ENCODE results near the gene FAM222B.

DNA sequence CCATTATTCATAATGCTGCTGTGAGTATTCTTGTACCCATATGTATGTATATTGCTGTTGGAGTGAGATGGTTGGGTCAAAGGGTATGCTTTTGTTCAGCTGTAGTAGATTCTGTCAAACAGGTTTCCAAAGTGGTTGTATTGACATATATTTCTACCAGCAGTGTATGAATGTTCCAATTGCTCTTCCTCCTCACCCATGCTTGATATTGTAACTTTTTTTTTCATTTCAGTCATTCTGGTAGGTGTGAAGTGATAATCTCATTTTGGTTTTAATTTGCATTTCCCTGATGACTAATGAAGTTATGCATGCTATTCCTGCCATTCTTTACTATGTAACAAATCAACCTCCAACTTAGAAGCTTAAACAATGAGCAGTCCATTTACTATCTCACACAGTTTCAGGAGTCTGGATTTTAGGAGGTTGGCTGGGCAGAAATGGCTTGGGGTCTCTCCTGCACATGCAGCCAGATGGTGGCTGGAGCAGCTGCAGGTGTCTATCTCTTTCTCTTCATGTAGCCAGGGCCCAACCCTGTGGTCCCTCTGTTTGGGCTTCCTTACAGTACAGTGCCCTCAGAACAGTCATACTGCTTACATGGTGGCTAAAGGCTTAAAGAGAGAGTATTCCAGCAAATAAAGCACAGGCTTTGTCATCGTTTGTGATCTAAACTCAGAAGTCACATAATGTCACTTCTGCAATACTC is 33.4 kb upstream of the FAM222B start:
- TF ChIP-seq, protein P1, sequence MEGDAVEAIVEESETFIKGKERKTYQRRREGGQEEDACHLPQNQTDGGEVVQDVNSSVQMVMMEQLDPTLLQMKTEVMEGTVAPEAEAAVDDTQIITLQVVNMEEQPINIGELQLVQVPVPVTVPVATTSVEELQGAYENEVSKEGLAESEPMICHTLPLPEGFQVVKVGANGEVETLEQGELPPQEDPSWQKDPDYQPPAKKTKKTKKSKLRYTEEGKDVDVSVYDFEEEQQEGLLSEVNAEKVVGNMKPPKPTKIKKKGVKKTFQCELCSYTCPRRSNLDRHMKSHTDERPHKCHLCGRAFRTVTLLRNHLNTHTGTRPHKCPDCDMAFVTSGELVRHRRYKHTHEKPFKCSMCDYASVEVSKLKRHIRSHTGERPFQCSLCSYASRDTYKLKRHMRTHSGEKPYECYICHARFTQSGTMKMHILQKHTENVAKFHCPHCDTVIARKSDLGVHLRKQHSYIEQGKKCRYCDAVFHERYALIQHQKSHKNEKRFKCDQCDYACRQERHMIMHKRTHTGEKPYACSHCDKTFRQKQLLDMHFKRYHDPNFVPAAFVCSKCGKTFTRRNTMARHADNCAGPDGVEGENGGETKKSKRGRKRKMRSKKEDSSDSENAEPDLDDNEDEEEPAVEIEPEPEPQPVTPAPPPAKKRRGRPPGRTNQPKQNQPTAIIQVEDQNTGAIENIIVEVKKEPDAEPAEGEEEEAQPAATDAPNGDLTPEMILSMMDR (conservative IDR thresholded peaks at IDR 0.05 in 1 of 2, IDR thresholded peaks at IDR 0.05 in 1 of 2; ENCODE audit: extremely low read depth in 1 of 2, insufficient read depth in 1 of 2, low read depth in 1 of 2, low read length in 2 of 2): no peak
- TF ChIP-seq EZH2 (IDR thresholded peaks at IDR 0.05; ENCODE audit: borderline replicate concordance, low read length): no peak

Data from mammary epithelial cell (primary cell).